GM18498 (cell line): Measurements from ENCODE around the gene PRRX1.

Experiments
- ATAC-seq: cut with Tn5 transposase; IDR thresholded peaks from one replicate; pipeline ENCODE4 v1.9.1; 2021; ENCODE audit warnings: mild to moderate bottlenecking, moderate library complexity; ENCODE audit not compliant: unreplicated experiment

Gene PRRX1

DNA sequence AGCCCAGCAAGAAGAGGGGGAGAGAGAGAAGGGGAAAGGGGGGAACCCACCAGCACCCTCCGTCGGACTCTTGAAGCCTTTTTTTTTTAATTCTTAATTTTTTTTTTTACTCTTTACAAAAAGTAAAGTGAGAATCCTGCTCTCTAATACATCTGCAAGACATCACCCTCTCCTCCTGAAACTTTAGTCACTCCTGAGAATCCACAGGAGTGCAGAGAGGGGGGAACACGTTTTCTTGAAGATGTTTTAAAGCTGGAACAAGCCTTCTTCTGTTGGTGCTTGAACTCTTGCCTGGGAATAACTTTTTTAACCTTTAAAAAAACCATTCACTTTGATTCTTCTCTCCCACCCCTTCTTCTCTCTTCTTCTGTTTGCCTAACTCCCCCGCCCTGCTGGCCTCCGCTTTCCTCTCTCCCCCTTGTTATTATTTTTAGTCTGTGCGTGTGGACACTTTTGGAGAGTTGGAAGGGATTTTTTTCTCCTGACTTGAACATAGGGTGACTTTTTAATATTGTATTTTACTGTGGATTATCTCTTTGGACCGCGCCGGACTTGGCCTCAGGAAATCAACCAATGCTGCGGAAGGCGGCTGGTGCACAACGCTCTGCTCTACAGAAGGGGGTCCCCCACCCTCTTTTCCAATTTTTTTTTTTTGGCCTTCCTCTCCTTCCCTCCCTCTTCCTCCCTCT is 383 bp upstream of the PRRX1 start:
- no peak for ATAC-seq

DNA sequence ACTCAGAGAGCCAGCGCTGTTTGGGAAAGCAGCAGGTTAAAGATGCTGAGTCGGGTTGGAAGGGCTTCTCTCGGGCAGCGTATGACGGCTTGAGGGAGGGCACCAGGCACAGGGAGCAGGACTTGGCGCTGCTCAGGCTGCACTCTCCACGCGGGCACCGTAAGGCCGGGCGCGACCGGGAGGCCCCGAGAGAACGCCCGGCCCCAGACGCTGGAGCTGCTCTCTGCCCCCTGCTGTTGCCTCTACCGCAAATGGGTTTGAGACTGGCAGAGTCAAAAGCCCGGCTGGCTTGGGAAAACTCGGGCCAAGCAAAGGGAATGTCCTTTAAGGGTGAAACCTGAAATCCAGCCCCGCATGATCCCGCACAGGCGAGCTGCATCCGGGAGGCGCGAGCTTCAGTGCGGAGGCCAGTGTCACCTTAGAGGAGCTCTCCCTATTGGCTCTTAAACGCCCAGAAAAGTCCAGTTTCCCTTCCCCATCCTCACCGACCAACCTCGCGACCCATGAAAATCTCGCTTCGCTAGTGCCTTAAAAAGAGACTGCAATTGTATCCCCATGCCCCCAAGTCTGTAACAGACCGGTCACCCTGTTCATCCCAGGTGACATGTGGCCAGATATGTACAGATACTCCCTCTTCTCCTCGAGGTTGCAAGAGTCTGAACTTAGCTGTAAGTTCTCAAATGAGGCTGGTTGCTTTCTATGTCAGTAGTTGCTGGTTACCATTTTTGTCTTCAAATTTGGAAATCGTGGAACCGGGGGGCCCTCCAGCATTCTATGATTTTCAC is 1.1 kb downstream of the PRRX1 start:
- ATAC-seq, result no peak

DNA sequence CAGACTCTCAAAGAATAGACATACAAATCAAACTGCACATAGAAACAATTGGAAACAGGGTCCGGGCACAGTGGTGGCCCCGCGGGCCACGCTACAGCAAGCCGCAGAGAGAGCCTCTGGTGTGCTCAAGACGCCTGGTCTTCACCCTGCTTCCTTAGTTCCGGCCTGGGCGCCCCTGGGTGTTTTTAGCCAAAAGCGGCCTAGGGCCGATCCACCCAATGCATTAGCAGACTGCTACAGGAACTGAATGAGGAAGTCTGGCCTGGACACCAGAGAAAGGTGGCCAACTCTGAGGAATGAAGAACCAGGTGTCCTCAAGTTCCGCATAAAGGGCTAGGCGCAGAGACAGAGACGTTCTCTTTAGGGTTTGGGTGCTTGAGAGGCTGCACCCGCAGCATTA is 1.7 kb downstream of the PRRX1 start:
- ATAC-seq, result no peak

DNA sequence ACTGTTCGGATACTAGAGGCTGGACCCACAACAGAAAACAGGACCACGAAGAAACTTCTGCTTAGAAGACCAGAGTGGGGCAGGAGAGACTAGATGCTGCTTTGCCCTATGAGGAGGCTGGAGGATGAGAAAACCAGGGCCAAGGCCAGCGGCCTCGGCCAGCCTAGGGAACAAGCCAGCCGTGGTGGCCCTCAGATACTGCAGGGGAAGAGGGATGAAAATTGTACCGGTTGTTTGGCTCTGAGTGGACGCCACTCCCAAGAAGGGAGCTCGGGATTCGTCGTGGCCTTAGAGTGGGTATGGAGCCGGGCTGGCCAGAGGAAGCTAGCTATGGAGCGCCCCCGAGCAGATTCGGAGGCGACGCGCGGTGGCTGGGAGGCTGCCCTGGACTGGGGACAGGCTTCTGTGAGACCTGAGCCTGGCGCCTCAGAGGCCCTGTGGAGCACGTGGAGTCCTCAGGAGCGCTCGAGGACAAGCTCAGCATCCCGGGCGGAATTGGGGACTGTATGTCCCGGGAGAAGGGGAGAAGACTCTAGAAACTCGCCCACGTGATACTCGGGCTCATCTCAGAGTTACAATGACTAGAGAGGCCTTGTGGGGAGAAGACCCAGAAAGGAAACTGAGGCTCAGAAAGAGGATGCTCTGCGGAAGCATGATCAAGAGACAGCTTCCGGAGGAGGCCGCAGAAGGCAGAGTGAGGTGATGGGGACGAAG is 2.8 kb downstream of the PRRX1 start:
- no peak for ATAC-seq

DNA sequence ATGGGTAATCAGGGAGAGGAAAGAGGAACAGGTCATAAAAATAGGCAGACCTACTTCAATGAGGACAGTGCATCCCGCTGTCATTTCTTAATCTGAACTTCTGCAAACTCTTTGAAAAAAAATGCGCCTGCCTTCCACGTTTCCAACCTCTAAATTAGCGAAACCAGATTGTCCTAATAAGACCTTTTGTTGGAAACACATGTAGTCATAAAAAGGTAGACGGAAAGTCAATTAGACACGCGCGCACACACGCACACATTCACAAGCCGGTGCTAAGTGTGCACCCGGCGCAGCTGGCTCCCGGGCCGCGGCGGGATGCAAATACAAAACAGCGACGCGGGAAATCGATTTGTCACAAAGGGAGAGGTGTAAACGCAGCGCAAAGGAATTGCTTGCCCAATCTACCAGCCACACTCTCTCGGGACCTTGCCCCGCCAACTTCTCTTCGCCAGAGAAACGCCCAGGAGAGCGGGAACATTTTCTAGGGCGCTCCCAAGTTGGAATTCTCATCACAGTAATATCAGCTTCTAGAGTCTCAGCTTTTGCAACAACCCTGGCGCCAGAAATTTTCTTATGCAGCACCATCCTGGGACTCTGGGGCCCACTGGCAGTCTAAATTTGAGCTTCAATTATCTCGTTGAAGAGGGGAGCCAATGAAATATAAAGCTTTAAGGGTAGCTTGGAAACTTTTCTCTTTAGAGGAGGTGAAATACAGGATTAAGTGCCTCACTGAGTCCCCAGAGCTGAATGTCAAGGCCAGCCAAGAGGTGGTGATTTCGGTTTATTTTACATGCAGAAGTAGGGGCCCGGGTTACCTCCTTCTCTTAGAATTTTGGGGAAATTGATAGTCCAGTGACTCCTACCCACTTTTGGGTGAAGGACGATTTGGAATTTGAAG is 4.5 kb downstream of the PRRX1 start:
- no peak for ATAC-seq

DNA sequence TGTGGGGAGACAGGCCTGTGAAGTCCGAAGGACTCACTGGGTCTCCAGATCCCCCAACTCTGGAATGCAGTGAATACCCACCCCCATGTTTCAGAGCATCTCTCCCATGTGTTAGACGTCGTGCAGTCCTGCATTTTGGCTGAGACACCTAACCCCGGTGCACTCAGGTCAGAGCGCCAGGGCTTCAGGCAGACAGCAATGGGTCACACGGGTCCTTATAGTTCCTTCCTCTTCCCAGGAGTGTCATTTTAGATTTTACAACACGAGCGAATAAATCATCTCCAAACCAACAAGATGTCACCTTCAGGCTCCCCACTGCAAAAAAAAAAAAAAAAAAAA is 5.1 kb downstream of the PRRX1 start:
- ATAC-seq, result no peak

DNA sequence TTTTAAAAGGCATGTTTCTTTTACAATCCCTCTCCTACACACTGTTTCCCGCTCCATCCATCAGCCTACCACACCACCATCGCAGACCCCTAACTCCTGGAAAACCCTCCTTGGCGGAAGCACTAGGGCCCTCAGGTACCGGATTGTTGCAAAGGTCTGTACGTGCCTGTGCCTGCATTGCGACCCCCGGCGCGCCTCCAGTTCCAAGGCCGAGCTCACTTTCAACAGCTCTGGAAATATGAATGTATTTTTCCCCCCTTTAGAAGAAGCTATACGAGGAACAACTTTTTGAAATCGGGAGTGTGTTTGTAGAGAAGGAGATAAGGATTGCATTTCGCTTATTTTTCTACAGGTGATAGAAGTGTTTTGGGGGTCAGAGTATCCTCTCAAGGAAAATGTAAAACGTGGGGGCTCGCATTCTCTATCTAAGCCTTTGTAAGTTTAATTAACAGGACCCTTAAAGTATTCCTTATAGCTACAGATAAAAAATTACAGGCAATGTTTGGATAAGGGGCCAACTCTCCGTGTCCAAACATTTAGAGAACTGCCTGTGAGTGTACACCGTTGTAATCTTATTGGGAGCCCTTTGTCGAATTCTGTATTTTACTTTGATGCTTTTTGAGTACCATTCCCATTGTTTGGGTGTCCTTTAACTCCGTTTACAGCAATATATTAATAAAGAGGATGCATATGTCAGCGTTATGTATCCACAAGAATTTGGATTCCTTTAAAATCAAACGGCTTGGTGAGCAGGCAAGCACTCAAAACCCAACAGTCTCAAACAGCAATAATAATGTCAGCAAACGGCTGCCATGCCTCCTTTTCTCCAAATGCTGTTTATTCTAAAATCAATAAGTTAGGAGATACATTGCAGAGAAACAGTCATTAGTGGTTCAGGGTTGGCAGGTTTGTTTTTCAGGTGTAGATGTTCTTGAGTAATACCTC is 5.9 kb downstream of the PRRX1 start:
- ATAC-seq, result no peak

DNA sequence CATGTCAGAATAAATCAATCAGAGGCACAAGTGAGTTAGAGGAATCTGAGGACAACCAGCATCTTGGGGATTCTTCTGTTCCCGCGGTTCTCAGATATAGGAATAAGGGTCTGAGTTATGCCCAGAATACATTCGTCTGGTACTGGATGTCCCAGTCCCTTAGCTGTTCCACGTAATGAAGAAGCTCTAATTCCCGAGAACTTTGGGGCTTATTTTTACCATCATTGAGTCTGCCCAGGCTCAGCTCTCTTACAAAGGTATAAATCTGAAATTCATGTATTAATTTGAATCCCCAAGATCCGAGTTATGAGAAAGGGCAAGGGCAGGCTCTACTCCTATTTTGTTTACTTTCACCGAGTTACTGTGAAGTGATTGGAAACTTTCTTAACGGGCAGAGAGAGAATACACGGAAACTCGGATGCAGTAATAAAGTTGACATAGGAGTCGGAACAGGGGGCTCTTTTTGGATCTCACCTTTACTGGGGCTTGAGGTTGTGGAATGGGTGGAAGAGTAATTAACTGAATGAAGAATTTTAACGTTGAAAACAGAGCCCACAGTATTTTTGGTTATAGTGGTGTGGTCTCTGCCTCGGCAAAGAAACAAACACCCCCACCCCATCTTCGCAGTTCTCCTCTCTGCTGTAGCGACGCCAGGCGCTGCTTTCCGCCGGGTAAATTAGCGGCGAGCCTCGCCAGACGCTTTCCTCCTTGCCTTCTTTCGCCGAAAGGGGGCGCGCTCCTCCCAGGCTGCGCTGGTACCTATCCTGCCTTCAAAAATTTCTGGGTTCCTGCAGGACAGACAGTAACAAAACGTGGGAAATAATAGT is 7.1 kb downstream of the PRRX1 start:
- no peak for ATAC-seq

DNA sequence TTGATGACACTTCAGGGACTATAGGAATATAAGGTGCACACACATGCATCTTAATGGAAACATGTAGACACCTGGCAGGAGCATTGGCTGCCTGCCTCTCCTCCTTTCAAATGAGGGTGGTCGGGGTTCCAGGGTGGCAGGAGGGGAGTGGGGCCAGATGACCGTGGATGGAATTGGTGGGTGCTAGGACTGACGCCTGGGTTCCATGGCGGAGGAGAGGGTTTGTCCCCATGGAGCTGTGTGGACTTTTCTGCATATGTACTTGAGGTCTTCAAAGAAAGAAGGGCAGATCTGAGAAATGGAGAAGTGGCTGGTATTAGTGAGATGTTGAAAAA is 7.7 kb downstream of the PRRX1 start:
- ATAC-seq, result no peak

DNA sequence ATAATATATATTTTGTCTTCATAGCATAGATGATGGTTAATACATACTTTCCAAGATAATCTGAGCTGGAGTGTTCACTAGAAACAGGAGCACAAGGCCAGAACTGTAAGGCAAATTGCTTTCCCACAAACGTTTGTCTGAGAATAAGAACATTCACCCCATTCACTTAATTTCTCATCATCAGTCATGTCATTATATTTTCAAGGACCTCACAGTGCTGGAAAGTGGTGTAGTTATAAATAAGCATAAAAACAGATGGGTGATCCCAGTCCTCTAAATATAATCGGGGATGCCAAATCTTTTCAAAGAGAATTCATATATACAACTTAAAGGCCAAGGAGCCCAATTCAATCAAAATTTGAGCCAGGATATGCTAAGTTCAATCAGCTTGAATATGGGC is 8.4 kb downstream of the PRRX1 start:
- ATAC-seq, result no peak

DNA sequence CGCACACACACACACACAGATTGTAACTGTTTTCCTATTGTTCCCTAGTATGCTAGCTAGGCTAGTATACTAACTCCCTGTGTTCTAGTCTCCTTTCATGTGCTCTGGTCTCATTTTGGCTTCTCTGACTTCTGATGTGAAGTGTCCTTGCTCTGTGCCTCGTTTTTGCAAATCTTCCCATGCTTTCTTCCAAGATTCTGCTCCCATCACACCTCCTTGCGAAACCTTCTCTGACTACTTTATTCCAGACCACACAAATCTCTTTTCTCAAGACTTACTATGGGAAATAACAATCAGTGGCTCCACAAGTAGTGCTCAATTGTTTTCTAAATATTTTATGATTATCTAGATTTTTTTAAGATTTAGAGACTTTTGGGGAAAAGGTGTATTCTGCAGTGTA is 10.3 kb downstream of the PRRX1 start:
- no peak for ATAC-seq

DNA sequence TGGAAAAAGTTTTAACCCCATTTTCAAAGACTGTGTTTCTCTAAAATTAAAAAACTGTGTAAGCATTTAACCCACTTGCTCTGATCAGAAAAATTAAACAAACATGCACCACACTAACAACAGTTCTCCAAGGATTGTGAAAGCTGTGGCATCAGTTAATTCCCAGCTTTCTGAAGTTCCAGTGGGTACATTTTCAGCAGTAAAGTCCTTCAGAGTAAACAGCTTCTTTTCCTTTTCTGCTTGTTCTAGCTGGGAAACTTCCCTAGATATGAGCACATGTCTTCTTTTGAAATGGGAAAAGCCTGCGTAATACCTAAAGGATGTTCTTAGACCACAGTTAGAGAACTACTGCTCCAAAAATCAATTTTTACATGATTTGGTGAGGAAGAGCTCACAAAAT is 11.1 kb downstream of the PRRX1 start:
- ATAC-seq, result no peak

DNA sequence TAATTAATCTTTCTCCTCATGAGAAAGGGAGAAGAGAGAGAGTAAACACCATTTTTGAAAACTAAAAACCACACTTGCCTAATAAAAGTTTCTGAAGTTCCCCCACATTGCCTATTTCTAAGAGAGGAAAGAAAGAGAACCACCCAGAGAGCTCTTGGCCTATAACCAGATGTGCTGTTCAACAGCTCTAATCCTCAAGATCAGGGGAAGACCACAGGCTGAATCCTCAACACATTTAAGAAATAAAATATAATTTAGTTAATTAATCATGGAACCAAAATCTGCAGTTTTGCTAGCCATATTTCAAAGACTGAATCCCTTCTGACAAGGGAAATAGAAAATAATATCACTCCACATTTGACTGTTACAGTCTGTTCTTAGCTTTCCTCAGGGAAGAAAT is 11.9 kb downstream of the PRRX1 start:
- ATAC-seq, result no peak

DNA sequence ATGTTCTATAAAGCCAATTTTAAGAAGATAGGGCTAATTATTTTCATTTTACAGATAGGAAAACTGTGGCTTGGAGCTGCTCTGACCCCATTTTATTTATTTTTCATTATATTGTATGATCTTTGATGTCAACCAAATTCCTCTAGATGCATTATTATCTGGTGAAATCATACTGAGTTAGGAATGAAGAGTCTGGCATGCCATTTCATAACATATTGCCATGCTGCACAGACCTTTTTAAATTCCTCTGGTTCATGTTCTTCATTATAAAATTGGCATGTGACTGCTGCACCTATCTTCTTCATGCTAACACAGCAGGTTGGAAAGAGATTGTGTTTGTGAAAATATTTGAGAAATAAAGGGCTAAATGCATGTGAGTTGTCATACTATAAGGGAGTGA is 12.7 kb downstream of the PRRX1 start:
- no peak for ATAC-seq

DNA sequence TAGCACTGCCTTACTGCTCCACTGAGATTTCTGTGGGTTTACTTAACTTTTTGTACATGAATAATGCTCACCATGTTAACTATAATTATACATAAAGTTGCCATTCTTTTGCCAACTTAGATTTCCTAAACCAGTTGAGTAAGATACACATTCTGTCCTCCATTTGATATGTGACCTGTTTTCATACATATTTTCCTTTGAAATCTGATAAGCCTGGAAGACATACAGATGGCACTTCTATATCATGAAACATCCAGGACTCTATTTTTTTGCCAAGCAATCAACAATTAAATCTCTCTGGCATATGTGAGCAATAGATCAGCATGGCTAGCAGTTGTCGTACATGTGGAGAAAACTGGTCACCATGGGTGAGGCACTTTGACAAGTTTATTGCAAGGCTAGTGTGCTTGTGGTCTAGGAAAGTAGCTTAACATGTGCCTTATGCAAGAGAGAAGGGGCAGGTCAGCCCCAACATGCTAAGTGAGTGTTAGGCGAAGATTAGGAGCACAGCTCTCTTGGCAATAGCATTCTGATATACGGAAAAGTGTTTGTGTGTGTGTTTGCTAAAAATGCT is 14.2 kb downstream of the PRRX1 start:
- ATAC-seq, result no peak

DNA sequence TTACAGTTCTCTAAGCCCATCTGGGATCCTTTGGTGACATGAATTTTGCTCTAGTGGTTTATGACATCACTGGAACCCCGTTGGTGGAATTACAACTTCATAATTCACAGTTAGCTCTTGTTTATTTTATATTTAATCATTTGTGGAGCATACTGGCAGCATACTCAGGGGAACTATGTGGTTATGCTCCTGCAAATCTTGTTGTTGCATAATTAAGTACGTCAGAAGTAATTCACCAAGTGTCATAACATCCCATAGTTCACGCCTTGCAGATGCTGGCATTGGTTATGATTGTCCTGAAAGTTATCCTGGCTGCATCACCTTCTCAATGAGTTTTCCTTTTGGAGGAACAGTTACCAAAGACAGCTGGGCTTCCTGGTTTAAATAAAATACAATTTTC is 16.5 kb downstream of the PRRX1 start:
- ATAC-seq, result no peak

DNA sequence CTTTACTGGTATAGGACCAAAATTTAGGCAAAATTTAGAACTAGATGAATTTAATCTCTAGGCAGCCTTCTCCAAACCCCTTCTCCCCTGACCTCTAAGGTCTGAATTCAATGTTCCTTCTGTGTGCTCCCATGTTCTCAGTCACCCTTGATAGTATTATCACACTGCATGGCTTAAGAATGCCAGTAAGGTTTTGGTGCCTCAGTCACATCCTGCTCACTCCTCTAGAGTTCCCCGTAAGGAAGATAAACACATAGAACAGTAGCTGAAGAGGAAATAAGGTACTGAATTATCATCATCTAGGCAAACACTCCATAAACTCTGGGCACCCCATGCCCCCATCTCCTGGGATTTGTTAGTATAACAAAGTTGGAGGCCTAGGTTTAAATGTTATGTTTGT is 18.2 kb downstream of the PRRX1 start:
- ATAC-seq, result no peak

DNA sequence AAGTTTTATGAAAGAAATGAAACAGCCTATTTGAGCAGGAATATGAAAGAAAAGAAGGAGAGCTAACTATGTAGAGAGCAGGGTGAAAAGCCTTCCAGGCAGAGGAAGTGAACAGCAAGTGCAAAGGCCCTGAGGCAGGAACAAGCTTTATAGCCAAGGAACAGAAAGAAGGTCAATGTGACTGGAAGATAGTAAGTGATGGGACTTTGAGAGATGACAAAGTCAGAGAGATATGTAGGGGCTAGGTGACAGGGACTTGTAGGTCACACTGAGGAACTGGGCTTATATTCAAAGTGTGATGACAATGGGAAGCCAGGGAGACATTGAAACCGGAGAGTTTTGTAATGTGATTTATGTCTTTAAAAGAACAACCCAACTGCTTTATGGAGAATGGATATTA is 18.9 kb downstream of the PRRX1 start:
- no peak for ATAC-seq

DNA sequence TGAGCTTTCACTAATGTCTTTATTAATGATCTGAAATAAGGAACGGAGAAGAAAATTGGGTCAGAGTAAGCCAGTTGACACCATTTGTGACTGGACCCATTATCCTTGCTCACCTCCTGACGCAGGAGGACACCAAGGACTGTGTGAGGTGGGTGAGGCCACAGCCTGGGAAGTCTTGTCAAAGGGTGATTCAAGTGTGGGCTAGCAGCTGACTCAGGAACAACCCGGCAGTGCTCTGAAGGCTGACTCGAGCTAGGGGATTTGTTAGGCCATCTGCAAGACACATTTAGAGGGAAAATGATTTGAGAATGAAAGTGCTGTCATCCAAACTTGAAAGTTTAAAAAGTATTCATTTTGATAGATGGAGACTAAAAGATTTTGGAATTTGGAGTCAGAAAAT is 21.2 kb downstream of the PRRX1 start:
- no peak for ATAC-seq
